K562 (cell line): ENCODE measurements around the gene CEP44. TPM values are rescaled to one million over a fixed set of nuclear protein-coding genes. Genes with fewer than 3 reads are reported as not detected.

Source experiments
- ATAC-seq: fragments of 200-7000 bp; cut with Tn5 transposase; 3 replicates; pipeline ENCODE4 v1.9.1; 2020; ENCODE audit warnings: moderate library complexity
- BruUV-seq: library from RNA; stranded (reverse); fragments of 400-500 nt; replicated peaks from 2 replicates; lab custom pipeline; 2021; lab: Mats Ljungman, UMichigan
- CTCF ChIA-PET: fragments of 300-600 bp; formaldehyde crosslinking; extraction: SDS; loops from one replicate; lab custom pipeline; 2021; ENCODE audit warnings: low intra/inter-chr PET ratio; lab: Yijun Ruan, JAX
- POLR2A ChIA-PET: fragments of 300-600, 350-650 bp; sonication (Branson Sonifier 250); formaldehyde crosslinking; extraction: SDS; loops from one replicate; lab custom pipeline; 2021; ENCODE audit warnings: antibody characterized with exemption, inconsistent platforms; lab: Yijun Ruan, JAX
- DNase-seq, 4 experiments: peaks; one replicate each; pipeline versions ENCODE4 v3.0.0 to v3.0.0-alpha.2; 2011 to 2018; ENCODE audit warnings: low spot score in 3 of 4, mixed read lengths in 3 of 4; ENCODE audit errors: extremely low read depth in 1 of 4
- FAIRE-seq: peaks from 2 replicates; lab custom pipeline; 2011; peaks lifted over from hg19 to GRCh38; lab: Jason Lieb, UNC
- H2AFZ ChIP-seq: 2 replicates; pipeline ENCODE4 v1.6.0; 2011; ENCODE audit warnings: low read depth, low read length, control low read depth, inconsistent platforms
- H3K27ac ChIP-seq: fragments of 200-600 bp; 3 replicates; pipeline ENCODE4 v1.8.0; 2011; ENCODE audit warnings: low read depth, mild to moderate bottlenecking, control low read depth, inconsistent platforms, low read length, moderate library complexity, mixed read lengths; ENCODE audit errors: extremely low read depth
- H3K27me3 ChIP-seq, 2 experiments: fragments of 300-600 bp in 1 of 2; 2 replicates in 1 of 2; 3 replicates in 1 of 2; pipeline versions ENCODE4 v1.6.0 to v1.8.0; 2011; ENCODE audit warnings: inconsistent platforms in 2 of 2, low read length in 2 of 2, mild to moderate bottlenecking in 1 of 2, mixed read lengths in 1 of 2, moderate library complexity in 1 of 2; ENCODE audit not compliant: control insufficient read depth in 2 of 2, insufficient read depth in 2 of 2
- H3K36me3 ChIP-seq: fragments of 300-600 bp; 3 replicates; pipeline ENCODE4 v1.8.0; 2011; ENCODE audit warnings: mild to moderate bottlenecking, low read length, inconsistent platforms; ENCODE audit not compliant: control insufficient read depth, insufficient read depth
- H3K4me1 ChIP-seq, 2 experiments: fragments of 200-600 bp in 1 of 2; replicated peaks in 1 of 2; 2 replicates in 1 of 2; 3 replicates in 1 of 2; pipeline versions ENCODE4 v1.5.1 to v1.8.0; 2011; ENCODE audit warnings: inconsistent platforms in 2 of 2, low read length in 2 of 2, mild to moderate bottlenecking in 1 of 2, mixed read lengths in 1 of 2, moderate library complexity in 1 of 2; ENCODE audit not compliant: control insufficient read depth in 2 of 2, insufficient read depth in 2 of 2
- H3K4me2 ChIP-seq: 2 replicates; pipeline ENCODE4 v1.6.1; 2011; ENCODE audit warnings: low read length, control low read depth, inconsistent platforms, mixed read lengths; ENCODE audit not compliant: insufficient read depth
- H3K4me3 ChIP-seq: fragments of 200-600 bp; sonication (generic), shearing (Covaris generic); 2 replicates; pipeline ENCODE4 v1.5.1; 2016; ENCODE audit warnings: control low read depth, inconsistent platforms
- H3K79me2 ChIP-seq: fragments of 200-600 bp; 3 replicates; pipeline ENCODE4 v1.8.0; 2011; ENCODE audit warnings: low read length, inconsistent platforms; ENCODE audit not compliant: control insufficient read depth, insufficient read depth
- H3K9ac ChIP-seq, 2 experiments: 2 replicates each; pipeline versions ENCODE4 v1.6.0 to v1.6.1; 2011; ENCODE audit warnings: low read depth in 2 of 2, low read length in 2 of 2, control low read depth in 1 of 2, inconsistent platforms in 1 of 2, mild to moderate bottlenecking in 1 of 2, mixed read lengths in 1 of 2; ENCODE audit not compliant: insufficient read depth in 1 of 2
- H3K9me1 ChIP-seq: one replicate; pipeline ENCODE4 v1.6.0; 2011; ENCODE audit warnings: inconsistent platforms, mild to moderate bottlenecking, low read length, moderate library complexity; ENCODE audit not compliant: control insufficient read depth, insufficient read depth
- H3K9me3 ChIP-seq: replicated peaks from 2 replicates; pipeline ENCODE4 v1.5.1; 2011; ENCODE audit warnings: low read depth, low read length, inconsistent platforms; ENCODE audit not compliant: control insufficient read depth, insufficient read depth
- H4K20me1 ChIP-seq: replicated peaks from 2 replicates; pipeline ENCODE4 v1.6.1; 2011; ENCODE audit warnings: low read length, inconsistent platforms, mixed read lengths; ENCODE audit not compliant: control insufficient read depth, insufficient read depth
- BRF1 ChIP-seq: IDR thresholded peaks from 3 replicates; pipeline ENCODE4 v1.6.1; 2011; ENCODE audit warnings: borderline replicate concordance, mild to moderate bottlenecking; ENCODE audit not compliant: insufficient read length; ENCODE audit errors: extremely low read depth
- DMBX1 ChIP-seq: fragments of 250-450 bp; sonication (Bioruptor Pico); IDR thresholded peaks from 2 replicates; pipeline ENCODE4 v1.8.0; 2022; ENCODE audit warnings: inconsistent platforms, mild to moderate bottlenecking, moderate library complexity, borderline replicate concordance
- GTF2F1 ChIP-seq: IDR thresholded peaks from 2 replicates; pipeline ENCODE4 v1.6.1; 2011; ENCODE audit warnings: low read depth, low read length, improper control_type of control experiment
- NFIX ChIP-seq: fragments of 250-450 bp; sonication (Bioruptor Pico); IDR thresholded peaks from 2 replicates; pipeline ENCODE4 v1.4.0; 2020; ENCODE audit warnings: low read depth, mild to moderate bottlenecking, moderate library complexity
- SMARCE1 ChIP-seq: fragments of 450-650 bp; IDR thresholded peaks from 2 replicates; pipeline ENCODE4 v1.7.1; 2016; ENCODE audit warnings: mild to moderate bottlenecking
- TEAD2 ChIP-seq: fragments of 450-650 bp; IDR thresholded peaks from 2 replicates; pipeline ENCODE4 v1.6.1; 2016; ENCODE audit warnings: missing genetic modification characterization, control low read depth, missing compliant biosample characterization
- ZNF280A ChIP-seq: fragments of 450-650 bp; IDR thresholded peaks from 2 replicates; pipeline ENCODE4 v1.6.1; 2018; ENCODE audit warnings: mild to moderate bottlenecking, low read depth; ENCODE audit not compliant: partially characterized antibody
- ZNF316 ChIP-seq: fragments of 450-650 bp; IDR thresholded peaks from 2 replicates; pipeline ENCODE4 v1.6.1; 2016
- ZNF75A ChIP-seq: fragments of 450-650 bp; formaldehyde crosslinking; IDR thresholded peaks from 2 replicates; pipeline ENCODE4 v1.4.0; 2020; ENCODE audit warnings: mild to moderate bottlenecking
- WGBS: fragments of 100-300 bp; shearing (Covaris generic); methylation state at CpG from one replicate; pipeline ENCODE4 v1.1.6; 2016; ENCODE audit warnings: low coverage, mixed read lengths; ENCODE audit not compliant: insufficient coverage; ENCODE audit errors: missing lambda C conversion rate; 5-methylcytosine and 5-hydroxymethylcytosine counted together
- in situ Hi-C: fragments of 300-500 bp; cut with MboI; formaldehyde crosslinking; loops from 4 replicates; pipeline ENCODE4 v1.15.0; 2018; ENCODE audit warnings: inconsistent platforms, mixed read lengths
- intact Hi-C: fragments of 100-400 bp; cut with micrococcal nuclease; formaldehyde crosslinking; loops from 2 replicates; pipeline ENCODE4 v1.14.2; 2022
- polyA plus RNA-seq, 8 experiments: library from polyadenylated mRNA; depleted of rRNA in 4 of 8; stranded (reverse) in 5 of 8; unstranded in 3 of 8; fragments of >200 nt; fragmentation: Nextera tagmentation in 2 of 8; fragmentation: Illumina TruSeq in 1 of 8; extraction: Ambion mirVana in 2 of 8; extraction: Trizol in 1 of 8; gene quantifications; 2 replicates each; pipeline versions ENCODE4 v1.2.1 to v1.2.3, GENCODE V29; 2011 to 2014; ENCODE audit warnings: inconsistent platforms in 1 of 8, missing spikeins in 1 of 8
- total RNA-seq, 7 experiments: library from RNA; depleted of rRNA in 6 of 7; stranded (reverse); fragments of >200 nt in 6 of 7; fragmentation: Illumina TruSeq in 2 of 7; extraction: Trizol in 2 of 7; gene quantifications; 2 replicates each; pipeline versions ENCODE4 v1.2.1 to v1.2.3, GENCODE V29; 2011 to 2021; ENCODE audit warnings: low replicate concordance in 1 of 7

Gene CEP44
- total and polyA plus RNA-seq, 9 of the 15 experiments (the other 6 are each of a cell fraction or from before 2014, with no cell fraction given): 19.6 to 45.0 (median 24.4) TPM

GRCh38 chr4:174254613-174255012 lies 29.1 kb upstream of the CEP44 start (continued):
- TF ChIP-seq ZNF280A: no peak
- no peak for TF ChIP-seq SMARCE1

- no peaks in the 10 kb centered on the region for H3K9me3 ChIP-seq
- no peak overlapping the region for H2AFZ ChIP-seq
- no peak for TF ChIP-seq ZNF75A (CRISPR knock-in tag)
- TF ChIP-seq DMBX1 (CRISPR knock-in tag): no peak
- no peak for TF ChIP-seq TEAD2 (tag)
- TF ChIP-seq NFIX (CRISPR knock-in tag): no peak
- no peak for TF ChIP-seq BRF1
- TF ChIP-seq GTF2F1: no peak
- TF ChIP-seq ZNF316: peak; percentile 53; the same call in 1 of the 2 replicates
- H3K36me3 ChIP-seq: peaks cover 5% of the 10 kb centered on the region; the same call in 1 of the 3 replicates
- no peak overlapping the region for H3K4me3 ChIP-seq
- H4K20me1 ChIP-seq: no peaks in the 10 kb centered on the region
- H3K79me2 ChIP-seq: no peaks in the 10 kb centered on the region
- H3K27ac ChIP-seq: no peak overlapping the region
- 93% methylated on average over 1 of the region's 1 CpG for WGBS
- in situ Hi-C loops (no loop called here), intact Hi-C loops (no loop called here)
- CTCF ChIA-PET: no interaction called here
- ATAC-seq: no peak
- POLR2A ChIA-PET: no interaction called here
- no TSS peak for BruUV-seq
- no peak for FAIRE-seq
- DNase-seq: no peak
- H3K9ac ChIP-seq: no peak overlapping the region
- no peaks in the 10 kb centered on the region for H3K27me3 ChIP-seq
- peaks cover 0 to 3% of the 10 kb centered on the region in 2 experiments; a peak in 2 of 5 replicates for H3K4me1 ChIP-seq
- no peaks in the 10 kb centered on the region for H3K9me1 ChIP-seq
- no peak overlapping the region for H3K4me2 ChIP-seq
Measured at GRCh38 chr4:174255374-174255773, 28.3 kb upstream of the CEP44 start.
